ENCODE measurements around the gene NDST4.
"Not testable (repeated sequence)": the region's sequence is repeated elsewhere in the genome, so short reads cannot be mapped to it uniquely, and the experiment has no call there.

DNA sequence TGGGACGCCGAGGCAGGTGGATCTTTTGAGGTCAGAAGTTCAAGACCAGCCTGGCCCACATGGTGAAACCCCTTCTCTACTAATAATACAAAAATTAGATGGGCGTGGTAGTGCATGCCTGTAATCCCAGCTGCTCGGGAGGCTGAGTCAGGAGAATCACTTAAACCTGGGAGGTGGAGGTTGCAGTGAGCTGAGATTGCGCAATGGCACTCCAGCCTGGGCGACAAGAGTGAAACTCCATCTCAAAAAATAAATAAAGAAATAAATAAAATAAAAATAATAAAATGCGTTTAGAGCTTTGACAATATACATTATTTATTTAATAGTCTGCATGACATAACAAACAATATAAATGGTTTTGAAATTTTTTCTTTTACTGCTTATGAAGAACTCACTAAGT lies 133.0 kb downstream of the NDST4 start:
- TF ChIP-seq, protein P1, sequence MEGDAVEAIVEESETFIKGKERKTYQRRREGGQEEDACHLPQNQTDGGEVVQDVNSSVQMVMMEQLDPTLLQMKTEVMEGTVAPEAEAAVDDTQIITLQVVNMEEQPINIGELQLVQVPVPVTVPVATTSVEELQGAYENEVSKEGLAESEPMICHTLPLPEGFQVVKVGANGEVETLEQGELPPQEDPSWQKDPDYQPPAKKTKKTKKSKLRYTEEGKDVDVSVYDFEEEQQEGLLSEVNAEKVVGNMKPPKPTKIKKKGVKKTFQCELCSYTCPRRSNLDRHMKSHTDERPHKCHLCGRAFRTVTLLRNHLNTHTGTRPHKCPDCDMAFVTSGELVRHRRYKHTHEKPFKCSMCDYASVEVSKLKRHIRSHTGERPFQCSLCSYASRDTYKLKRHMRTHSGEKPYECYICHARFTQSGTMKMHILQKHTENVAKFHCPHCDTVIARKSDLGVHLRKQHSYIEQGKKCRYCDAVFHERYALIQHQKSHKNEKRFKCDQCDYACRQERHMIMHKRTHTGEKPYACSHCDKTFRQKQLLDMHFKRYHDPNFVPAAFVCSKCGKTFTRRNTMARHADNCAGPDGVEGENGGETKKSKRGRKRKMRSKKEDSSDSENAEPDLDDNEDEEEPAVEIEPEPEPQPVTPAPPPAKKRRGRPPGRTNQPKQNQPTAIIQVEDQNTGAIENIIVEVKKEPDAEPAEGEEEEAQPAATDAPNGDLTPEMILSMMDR (IDR thresholded peaks at IDR 0.05): not testable (repeated sequence)
- TF ChIP-seq POLR2A (IDR thresholded peaks at IDR 0.05): not testable (repeated sequence)
